HEK293 (cell line): ENCODE measurements around the gene CGB2.

Experiments
- CTCF ChIA-PET: fragments of 350-600 bp; formaldehyde crosslinking; extraction: SDS; loops from one replicate; lab custom pipeline; 2021; ENCODE audit warnings: antibody characterized with exemption; lab: Yijun Ruan, JAX
- POLR2A ChIA-PET: fragments of 300-600 bp; formaldehyde crosslinking; extraction: SDS; loops from one replicate; lab custom pipeline; 2020; ENCODE audit warnings: antibody characterized with exemption, inconsistent platforms; lab: Yijun Ruan, JAX
- H3K27ac ChIP-seq: fragments of 200-500 bp; sonication (Bioruptor generic); 2 replicates; pipeline ENCODE4 v1.5.1; 2014; ENCODE audit warnings: low read depth, low read length, control low read depth, inconsistent platforms; ENCODE audit errors: extremely low read depth
- H3K36me3 ChIP-seq, 2 experiments: fragments of 200-500 bp in 1 of 2; sonication (Bioruptor generic) in 1 of 2; 1 replicate in 1 of 2; 2 replicates in 1 of 2; pipeline ENCODE4 v1.5.1; 2014 to 2017; ENCODE audit warnings: inconsistent platforms in 2 of 2, low read length in 2 of 2; ENCODE audit not compliant: control insufficient read depth in 2 of 2, insufficient read depth in 1 of 2
- H3K4me1 ChIP-seq: fragments of 200-500 bp; sonication (Bioruptor generic); 2 replicates; pipeline ENCODE4 v1.5.1; 2014; ENCODE audit warnings: mild to moderate bottlenecking, low read length, inconsistent platforms; ENCODE audit not compliant: control insufficient read depth, insufficient read depth
- H3K4me3 ChIP-seq: 2 replicates; pipeline ENCODE4 v1.5.1; 2011; ENCODE audit warnings: low read depth, mild to moderate bottlenecking, control low read depth, low read length, moderate library complexity
- H3K9me3 ChIP-seq: fragments of 200-500 bp; sonication (Bioruptor generic); 2 replicates; pipeline ENCODE4 v1.5.1; 2014; ENCODE audit warnings: low read depth, low read length, inconsistent platforms; ENCODE audit not compliant: control insufficient read depth, insufficient read depth
- HOXA7 ChIP-seq: sonication (generic); formaldehyde crosslinking; IDR thresholded peaks from 2 replicates; pipeline ENCODE4 v1.8.1; 2022; ENCODE audit warnings: missing genetic modification reagents, borderline replicate concordance
- IKZF3 ChIP-seq: fragments of 450-650 bp; IDR thresholded peaks from 2 replicates; pipeline ENCODE4 v1.5.0; 2018; ENCODE audit warnings: missing biosample characterization, mild to moderate bottlenecking, missing genetic modification characterization, moderate library complexity
- SCRT2 ChIP-seq: fragments of 450-650 bp; formaldehyde crosslinking; IDR thresholded peaks from 2 replicates; pipeline ENCODE4 v1.5.1; 2016; ENCODE audit warnings: missing biosample characterization, missing genetic modification characterization
- SP2 ChIP-seq: fragments of 450-650 bp; formaldehyde crosslinking; IDR thresholded peaks from 2 replicates; pipeline ENCODE4 v1.5.1; 2016; ENCODE audit warnings: missing biosample characterization, missing genetic modification characterization
- SP7 ChIP-seq: fragments of 450-650 bp; formaldehyde crosslinking; IDR thresholded peaks from 2 replicates; pipeline ENCODE4 v1.5.1; 2016; ENCODE audit warnings: missing biosample characterization, missing genetic modification characterization
- TRIM28 ChIP-seq: IDR thresholded peaks from 2 replicates; pipeline ENCODE4 v1.6.1; 2011; ENCODE audit warnings: low read length, control low read depth, borderline replicate concordance
- WT1 ChIP-seq: fragments of 450-650 bp; formaldehyde crosslinking; IDR thresholded peaks from 2 replicates; pipeline ENCODE4 v1.5.1; 2016; ENCODE audit warnings: missing biosample characterization, missing genetic modification characterization
- ZNF133 ChIP-seq: fragments of 450-650 bp; formaldehyde crosslinking; IDR thresholded peaks from 2 replicates; pipeline ENCODE4 v1.5.1; 2016; ENCODE audit warnings: missing biosample characterization, missing genetic modification characterization
- ZNF157 ChIP-seq: fragments of 450-650 bp; formaldehyde crosslinking; IDR thresholded peaks from 2 replicates; pipeline ENCODE4 v1.5.1; 2016; ENCODE audit warnings: missing biosample characterization, missing genetic modification characterization
- ZNF202 ChIP-seq: fragments of 450-650 bp; formaldehyde crosslinking; IDR thresholded peaks from 2 replicates; pipeline ENCODE4 v1.5.1; 2016; ENCODE audit warnings: missing biosample characterization, missing genetic modification characterization, borderline replicate concordance
- ZNF266 ChIP-seq: fragments of 450-650 bp; formaldehyde crosslinking; IDR thresholded peaks from 2 replicates; pipeline ENCODE4 v1.5.1; 2016; ENCODE audit warnings: missing biosample characterization, missing genetic modification characterization, low read depth
- ZNF335 ChIP-seq: fragments of 450-650 bp; formaldehyde crosslinking; conservative IDR thresholded peaks from 2 replicates; pipeline ENCODE4 v1.5.1; 2016; ENCODE audit warnings: missing biosample characterization, missing genetic modification characterization
- ZNF366 ChIP-seq: fragments of 450-650 bp; formaldehyde crosslinking; conservative IDR thresholded peaks from 2 replicates; pipeline ENCODE4 v1.5.1; 2016; ENCODE audit warnings: missing biosample characterization, missing genetic modification characterization
- ZNF426 ChIP-seq: fragments of 450-650 bp; formaldehyde crosslinking; IDR thresholded peaks from 2 replicates; pipeline ENCODE4 v1.5.1; 2017; ENCODE audit warnings: missing biosample characterization, missing genetic modification characterization, mild to moderate bottlenecking, inconsistent platforms, moderate library complexity
- ZNF514 ChIP-seq: fragments of 450-650 bp; formaldehyde crosslinking; IDR thresholded peaks from 2 replicates; pipeline ENCODE4 v1.5.1; 2016; ENCODE audit warnings: missing biosample characterization, missing genetic modification characterization
- ZNF785 ChIP-seq: fragments of 450-650 bp; formaldehyde crosslinking; IDR thresholded peaks from 2 replicates; pipeline ENCODE4 v1.5.1; 2016; ENCODE audit warnings: missing biosample characterization, missing genetic modification characterization
- ZNF830 ChIP-seq: fragments of 450-650 bp; IDR thresholded peaks from 2 replicates; pipeline ENCODE4 v1.5.0; 2018; ENCODE audit warnings: missing biosample characterization, missing genetic modification characterization, low read depth, mild to moderate bottlenecking, moderate library complexity
- TF ChIP-seq, protein P1 (sequence below): fragments of 450-650 bp; formaldehyde crosslinking; IDR thresholded peaks from 2 replicates; pipeline ENCODE4 v1.5.1; 2017; ENCODE audit warnings: missing biosample characterization, missing genetic modification characterization
- TF ChIP-seq, protein P2 (sequence below): fragments of 450-650 bp; formaldehyde crosslinking; IDR thresholded peaks from 2 replicates; pipeline ENCODE4 v1.5.1; 2016; ENCODE audit warnings: missing biosample characterization, missing genetic modification characterization

CGB2 gene

DNA sequence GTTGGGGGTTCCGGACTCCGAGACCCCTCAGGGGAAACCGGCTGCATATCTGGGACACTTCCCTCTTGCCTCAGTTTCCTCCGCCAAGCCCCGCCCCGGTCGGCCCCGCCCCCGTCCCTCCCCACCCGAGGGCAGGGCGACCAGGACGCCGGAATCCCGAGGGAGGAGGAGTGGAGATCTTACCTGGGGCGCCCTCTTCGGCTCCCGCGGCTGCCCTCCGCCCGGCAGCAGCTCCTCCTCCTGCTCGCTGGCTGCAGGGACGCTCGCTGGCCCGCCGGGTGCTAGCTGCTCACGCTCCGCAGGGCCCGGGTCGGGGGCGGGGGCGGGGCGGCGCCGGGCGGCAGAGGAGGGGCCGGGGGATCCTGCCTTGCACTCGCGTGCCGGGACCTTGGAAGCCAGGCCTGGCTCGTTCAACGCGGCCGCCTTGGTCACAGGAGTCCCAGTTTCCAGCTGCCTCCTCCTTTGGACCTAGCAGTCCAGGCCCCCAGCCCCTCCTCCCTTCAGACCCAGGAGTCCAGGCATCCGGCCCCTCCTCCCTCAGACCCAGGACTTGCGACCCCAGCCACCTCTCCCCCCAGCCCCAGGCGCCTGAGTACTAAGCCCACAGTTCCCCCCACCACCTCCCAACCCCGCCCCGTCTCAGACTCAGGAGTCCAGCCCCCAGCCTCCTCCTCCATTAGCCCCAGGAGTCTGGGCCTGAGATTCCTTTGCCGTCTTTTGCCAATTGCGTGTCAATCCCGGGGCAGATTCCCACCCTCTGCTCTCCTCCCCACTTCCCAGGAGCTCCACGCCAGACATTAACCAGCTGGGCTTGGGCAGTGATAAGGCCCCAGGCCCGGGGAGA lies 33.3 kb downstream of the CGB2 start, which contains the start of gene NTF4:
Gene NTF4, minus strand, starts transcription at position 51 of the 844 bp plus-strand sequence. CDS start 2,821 bp downstream, outside the sequence.
- Histone ChIP-seq H3K4me1 (peaks cover 6% of the 10 kb centered on the region), H3K36me3 (no peaks in the 10 kb centered on the region), H3K9me3 (no peaks in the 10 kb centered on the region), H3K27ac (no peak within 1 kb of the TSS), H3K4me3 (peak within 1 kb of the TSS; percentile 29)
- CTCF ChIA-PET = interaction anchor here (0.6 to 1.7 kb wide), 12 partner anchors 9 to 441 kb away, joined by 3 to 9 read pairs (median 4); no protein-coding TSS in a partner anchor
- TF ChIP-seq TRIM28 (no peak), SP7 (tag by site-specific recombination) (0 out of 2 replicates have a peak, but pooled peaks have one; percentile 9), HOXA7 (CRISPR knock-in tag) (no peak), WT1 (tag by site-specific recombination) (no peak), ZNF335 (tag by site-specific recombination) (peak; percentile 40; the same call in 1 of the 2 replicates), SCRT2 (tag by site-specific recombination) (no peak), ZNF785 (tag by site-specific recombination) (no peak), ZNF514 (tag by site-specific recombination) (no peak), ZNF202 (no peak), SP2 (peak; percentile 54)
- TF ChIP-seq, protein P1, sequence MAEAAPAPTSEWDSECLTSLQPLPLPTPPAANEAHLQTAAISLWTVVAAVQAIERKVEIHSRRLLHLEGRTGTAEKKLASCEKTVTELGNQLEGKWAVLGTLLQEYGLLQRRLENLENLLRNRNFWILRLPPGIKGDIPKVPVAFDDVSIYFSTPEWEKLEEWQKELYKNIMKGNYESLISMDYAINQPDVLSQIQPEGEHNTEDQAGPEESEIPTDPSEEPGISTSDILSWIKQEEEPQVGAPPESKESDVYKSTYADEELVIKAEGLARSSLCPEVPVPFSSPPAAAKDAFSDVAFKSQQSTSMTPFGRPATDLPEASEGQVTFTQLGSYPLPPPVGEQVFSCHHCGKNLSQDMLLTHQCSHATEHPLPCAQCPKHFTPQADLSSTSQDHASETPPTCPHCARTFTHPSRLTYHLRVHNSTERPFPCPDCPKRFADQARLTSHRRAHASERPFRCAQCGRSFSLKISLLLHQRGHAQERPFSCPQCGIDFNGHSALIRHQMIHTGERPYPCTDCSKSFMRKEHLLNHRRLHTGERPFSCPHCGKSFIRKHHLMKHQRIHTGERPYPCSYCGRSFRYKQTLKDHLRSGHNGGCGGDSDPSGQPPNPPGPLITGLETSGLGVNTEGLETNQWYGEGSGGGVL (tag by site-specific recombination) = peak; percentile 38; the same call in 1 of the 2 replicates
- TF ChIP-seq, protein P2, sequence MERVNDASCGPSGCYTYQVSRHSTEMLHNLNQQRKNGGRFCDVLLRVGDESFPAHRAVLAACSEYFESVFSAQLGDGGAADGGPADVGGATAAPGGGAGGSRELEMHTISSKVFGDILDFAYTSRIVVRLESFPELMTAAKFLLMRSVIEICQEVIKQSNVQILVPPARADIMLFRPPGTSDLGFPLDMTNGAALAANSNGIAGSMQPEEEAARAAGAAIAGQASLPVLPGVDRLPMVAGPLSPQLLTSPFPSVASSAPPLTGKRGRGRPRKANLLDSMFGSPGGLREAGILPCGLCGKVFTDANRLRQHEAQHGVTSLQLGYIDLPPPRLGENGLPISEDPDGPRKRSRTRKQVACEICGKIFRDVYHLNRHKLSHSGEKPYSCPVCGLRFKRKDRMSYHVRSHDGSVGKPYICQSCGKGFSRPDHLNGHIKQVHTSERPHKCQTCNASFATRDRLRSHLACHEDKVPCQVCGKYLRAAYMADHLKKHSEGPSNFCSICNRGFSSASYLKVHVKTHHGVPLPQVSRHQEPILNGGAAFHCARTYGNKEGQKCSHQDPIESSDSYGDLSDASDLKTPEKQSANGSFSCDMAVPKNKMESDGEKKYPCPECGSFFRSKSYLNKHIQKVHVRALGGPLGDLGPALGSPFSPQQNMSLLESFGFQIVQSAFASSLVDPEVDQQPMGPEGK (tag by site-specific recombination) = 0 out of 2 replicates have a peak, but pooled peaks have one; percentile 42
- POLR2A ChIA-PET = interaction anchor here (1.0 to 2.0 kb wide), 4 partner anchors 9 to 253 kb away, joined by 3 to 12 read pairs (median 6); partner anchors contain the start of genes GYS1, LIN7B and RUVBL2

DNA sequence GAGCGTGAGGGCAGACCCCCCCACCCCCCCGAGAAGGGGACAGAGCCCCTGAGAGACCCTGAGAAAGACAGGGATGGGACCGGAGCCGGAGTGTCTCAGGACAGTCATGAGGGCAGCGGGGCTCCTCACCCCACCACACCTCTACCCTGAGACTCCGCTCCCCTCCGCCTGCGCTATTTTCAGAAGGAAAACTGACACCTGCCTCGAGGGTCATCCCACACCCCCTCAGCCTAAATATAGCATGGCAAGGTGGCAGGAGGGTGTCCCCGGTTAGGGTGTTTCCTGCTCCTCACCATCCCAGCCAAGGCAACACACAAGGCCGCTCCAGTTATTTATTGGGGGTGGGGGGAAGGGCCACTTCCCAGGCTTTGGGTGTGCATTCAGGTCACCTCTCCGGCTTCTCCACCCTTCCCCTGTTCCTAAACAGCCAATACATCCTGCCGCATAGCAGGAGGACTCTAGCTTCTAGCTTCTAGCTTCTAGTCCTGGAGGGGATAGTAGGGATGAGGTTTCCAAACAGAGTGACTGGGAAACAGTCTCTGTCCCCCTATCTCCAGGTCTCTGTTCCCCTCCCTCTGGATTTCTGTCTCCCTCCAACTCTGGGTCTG lies 34.3 kb downstream of the CGB2 start:
- no peak for TF ChIP-seq ZNF266 (tag by site-specific recombination)
- TF ChIP-seq ZNF830 (tag by site-specific recombination) = no peak
- TF ChIP-seq IKZF3 = 0 out of 2 replicates have a peak, but pooled peaks have one; percentile 30
- no peak for TF ChIP-seq ZNF157 (tag by site-specific recombination)
- no peak for TF ChIP-seq ZNF426
- no peak for TF ChIP-seq ZNF133
- TF ChIP-seq ZNF366 = peak; percentile 11; the same call in 1 of the 2 replicates
- no peaks in the 10 kb centered on the region for H3K36me3 ChIP-seq
- ChIA-PET POLR2A (interaction anchor here (0.5 to 2.0 kb wide), 4 partner anchors 10 to 73 kb away, joined by 3 to 12 read pairs (median 6); partner anchors contain the start of genes GYS1, LIN7B and RUVBL2), CTCF (interaction anchor here (0.6 to 1.7 kb wide), 11 partner anchors 8 to 442 kb away, joined by 3 to 9 read pairs (median 4); no protein-coding TSS in a partner anchor)
- H3K4me1 ChIP-seq = peaks cover 6% of the 10 kb centered on the region
- no peak overlapping the region for H3K27ac ChIP-seq
- H3K9me3 ChIP-seq = no peaks in the 10 kb centered on the region
- no peak overlapping the region for H3K4me3 ChIP-seq
